CMK (cell line): ENCODE results near the gene MFAP2.
"Not testable (repeated sequence)": the region's sequence is repeated elsewhere in the genome, so short reads cannot be mapped to it uniquely, and the experiment has no call there.

Source experiments
- DNase-seq: peaks from one replicate; pipeline ENCODE4 v3.0.0-alpha.2; 2010; ENCODE audit warnings: low read depth

Gene MFAP2

GRCh38 chr1:16979475-16980327 lies 719 bp downstream of the MFAP2 start:
- no peak for DNase-seq

- no peak for DNase-seq
Measured at GRCh38 chr1:16978567-16979474, 1.6 kb downstream of the MFAP2 start.

- no peak for DNase-seq
Measured at GRCh38 chr1:16978139-16978538, 2.3 kb downstream of the MFAP2 start.

GRCh38 chr1:16977377-16977776 lies 3.0 kb downstream of the MFAP2 start:
- DNase-seq, result no peak

- no peak for DNase-seq
Measured at GRCh38 chr1:16976966-16977365, 3.5 kb downstream of the MFAP2 start.

GRCh38 chr1:16975838-16976237 lies 4.6 kb downstream of the MFAP2 start:
- DNase-seq, result no peak

- no peak for DNase-seq
Measured at GRCh38 chr1:16975211-16975610, 5.2 kb downstream of the MFAP2 start.

- no peak for DNase-seq
Measured at GRCh38 chr1:16973215-16973614, 7.2 kb downstream of the MFAP2 start.

GRCh38 chr1:16972189-16972895 lies 8.1 kb downstream of the MFAP2 start:
- no peak for DNase-seq

- no peak for DNase-seq
Measured at GRCh38 chr1:16971341-16972188, 8.9 kb downstream of the MFAP2 start.

- DNase-seq, result no peak
Measured at GRCh38 chr1:16970132-16970910, 10.1 kb downstream of the MFAP2 start.

GRCh38 chr1:16969651-16970050 lies 10.8 kb downstream of the MFAP2 start:
- no peak for DNase-seq

GRCh38 chr1:16969057-16969611 lies 11.3 kb downstream of the MFAP2 start:
- DNase-seq, result no peak

GRCh38 chr1:16968372-16968771 lies 12.0 kb downstream of the MFAP2 start:
- DNase-seq, result no peak

GRCh38 chr1:16967962-16968361 lies 12.5 kb downstream of the MFAP2 start:
- DNase-seq, result no peak

- no peak for DNase-seq
Measured at GRCh38 chr1:16967095-16967575, 13.3 kb downstream of the MFAP2 start.

GRCh38 chr1:16966282-16966681 lies 14.1 kb downstream of the MFAP2 start:
- no peak for DNase-seq

- DNase-seq, result no peak
Measured at GRCh38 chr1:16965486-16966067, 14.8 kb downstream of the MFAP2 start.

- not testable (repeated sequence) for DNase-seq
Measured at GRCh38 chr1:16964169-16964568, 16.3 kb downstream of the MFAP2 start.
